GM19372 (cell line): ENCODE data around the gene LAGE3.
A peak's percentile ranks its signal among the peaks of the same experiment; 100 is the strongest.

Experiments
- ATAC-seq: cut with Tn5 transposase; IDR thresholded peaks from one replicate; pipeline ENCODE4 v1.9.1; 2021; ENCODE audit warnings: mild to moderate bottlenecking, low read depth, moderate library complexity; ENCODE audit not compliant: unreplicated experiment

Gene LAGE3

DNA sequence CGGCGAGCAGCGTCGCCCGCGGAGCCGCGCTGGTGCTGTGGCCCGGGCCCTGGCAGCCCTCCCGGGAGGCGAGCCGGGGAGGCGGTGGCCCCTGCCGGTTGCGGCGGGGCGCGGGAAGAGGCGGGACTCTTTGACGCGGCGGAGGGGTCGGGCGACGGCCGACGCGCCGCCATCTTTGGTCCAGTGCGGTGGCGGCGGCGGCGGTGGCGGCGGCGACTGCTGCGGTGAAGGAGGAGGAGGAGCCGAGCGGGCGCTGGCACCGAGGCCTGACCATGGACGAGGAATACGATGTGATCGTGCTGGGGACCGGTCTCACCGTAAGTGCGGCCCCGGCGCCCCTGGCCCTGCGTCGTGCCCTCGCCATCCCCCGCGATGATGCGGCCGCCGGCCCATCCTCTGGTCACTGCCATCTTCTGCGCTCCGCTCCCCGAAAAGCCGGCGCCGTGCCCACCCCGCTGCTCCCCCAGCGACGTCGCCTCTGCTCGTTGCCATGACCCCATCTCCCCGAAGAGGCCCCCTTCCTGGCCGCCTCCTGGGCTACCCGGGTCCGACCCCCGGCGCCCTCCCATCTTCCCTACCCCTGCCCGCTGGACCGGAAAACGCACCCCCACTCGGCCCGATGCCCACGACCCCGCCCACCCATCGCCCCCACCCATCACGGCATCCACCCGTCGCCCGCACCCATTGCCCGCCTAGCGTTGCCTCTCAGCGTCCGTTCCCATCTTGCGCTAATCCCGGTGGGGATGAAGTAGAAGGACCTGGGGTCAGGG, 41.9 kb downstream of the LAGE3 start, which contains the start of gene GDI1:
GDI1 (plus strand) TSS at position 172 of the 770 bp plus-strand sequence; CDS start at position 273, 101 bp downstream.
- peak; percentile 38 for ATAC-seq

DNA sequence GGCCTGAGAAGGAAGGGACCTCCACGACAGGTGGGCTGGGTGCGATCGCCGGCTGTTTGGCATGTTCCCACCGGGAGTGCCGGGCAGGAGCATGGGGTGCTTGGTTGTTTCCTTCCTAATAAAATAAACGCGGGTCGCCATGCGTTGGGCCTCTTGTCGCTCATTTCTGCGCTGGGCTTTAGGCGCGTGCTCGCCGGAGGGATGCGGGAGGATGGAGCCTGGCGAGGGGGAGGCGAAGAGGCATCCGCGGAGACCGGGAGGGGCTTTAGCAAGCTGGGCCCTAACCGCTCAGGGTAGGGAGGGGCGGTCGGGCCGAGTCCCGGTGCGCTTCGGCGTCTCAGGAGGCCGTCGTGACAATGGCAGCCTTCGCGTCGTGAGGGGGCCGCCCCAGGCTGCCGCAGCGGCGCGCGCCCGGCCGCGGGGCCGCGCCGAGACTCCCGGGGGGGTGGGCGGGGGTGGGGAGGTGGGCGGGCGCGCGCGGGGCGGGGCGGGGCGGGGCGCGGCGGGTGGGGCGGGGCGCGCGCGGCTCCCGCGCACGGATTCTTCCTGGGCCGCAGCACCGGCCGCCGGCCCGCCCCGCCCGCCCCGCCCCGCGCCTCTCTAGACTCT, 42.6 kb downstream of the LAGE3 start:
- peak; percentile 56 for ATAC-seq

DNA sequence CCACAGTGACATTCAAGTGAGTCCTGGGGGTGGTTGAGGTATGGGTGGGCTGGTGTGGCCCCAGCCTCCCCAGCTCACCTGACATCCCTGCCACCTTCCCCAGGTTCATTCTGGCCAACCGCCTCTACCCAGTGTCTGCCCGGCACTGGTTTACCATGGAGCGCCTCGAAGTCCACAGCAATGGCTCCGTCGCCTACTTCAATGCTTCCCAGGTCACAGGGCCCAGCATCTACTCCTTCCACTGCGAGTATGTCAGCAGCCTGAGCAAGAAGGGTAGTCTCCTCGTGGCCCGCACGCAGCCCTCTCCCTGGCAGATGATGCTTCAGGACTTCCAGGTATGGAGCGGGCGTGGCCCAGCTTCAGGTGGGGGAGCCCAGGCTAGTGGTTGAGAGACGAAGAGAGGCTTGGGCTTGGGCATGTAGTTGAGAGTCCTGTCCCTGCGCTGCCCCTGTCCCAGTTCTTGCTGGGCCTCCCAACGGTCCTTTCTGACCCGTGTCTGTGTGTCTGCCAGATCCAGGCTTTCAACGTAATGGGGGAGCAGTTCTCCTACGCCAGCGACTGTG, 43.8 kb downstream of the LAGE3 start:
- no peak for ATAC-seq

DNA sequence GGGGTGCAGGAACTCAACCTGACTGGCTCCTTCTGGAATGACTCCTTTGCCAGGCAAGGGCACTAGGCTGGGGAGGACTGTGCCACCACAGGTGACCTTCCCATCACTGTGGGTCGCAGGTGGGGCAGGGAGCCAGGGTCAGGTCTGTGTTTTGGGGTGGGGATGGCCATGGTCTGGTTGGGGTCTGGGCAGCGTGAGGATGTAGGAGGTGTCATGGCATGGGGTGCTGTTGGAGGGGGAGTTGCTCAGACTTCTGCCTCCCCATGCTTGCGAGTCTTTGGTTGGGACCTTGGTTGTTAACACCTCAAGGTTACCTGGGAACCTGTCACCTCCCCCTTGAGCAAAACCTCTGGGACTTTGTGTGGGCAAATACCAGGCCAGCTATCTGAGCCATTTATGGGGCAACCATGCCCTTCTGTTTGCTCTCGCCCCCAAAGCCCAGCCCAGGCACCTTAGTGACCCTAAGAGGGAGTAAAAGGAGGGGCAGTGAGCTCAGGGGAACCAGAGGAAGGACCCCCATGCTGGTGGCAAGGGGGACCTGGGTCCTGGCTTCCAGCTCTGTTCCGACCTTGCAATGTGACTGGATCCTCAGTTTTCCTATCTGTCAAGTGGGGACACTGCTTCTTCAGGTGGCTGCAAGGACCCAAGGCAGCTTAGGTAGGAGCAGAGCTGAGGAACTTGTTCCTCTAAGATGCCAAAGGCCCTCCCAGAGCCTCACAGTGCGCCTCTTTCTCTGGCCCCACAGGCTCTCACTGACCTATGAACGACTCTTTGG, 44.5 kb downstream of the LAGE3 start:
- no peak for ATAC-seq

DNA sequence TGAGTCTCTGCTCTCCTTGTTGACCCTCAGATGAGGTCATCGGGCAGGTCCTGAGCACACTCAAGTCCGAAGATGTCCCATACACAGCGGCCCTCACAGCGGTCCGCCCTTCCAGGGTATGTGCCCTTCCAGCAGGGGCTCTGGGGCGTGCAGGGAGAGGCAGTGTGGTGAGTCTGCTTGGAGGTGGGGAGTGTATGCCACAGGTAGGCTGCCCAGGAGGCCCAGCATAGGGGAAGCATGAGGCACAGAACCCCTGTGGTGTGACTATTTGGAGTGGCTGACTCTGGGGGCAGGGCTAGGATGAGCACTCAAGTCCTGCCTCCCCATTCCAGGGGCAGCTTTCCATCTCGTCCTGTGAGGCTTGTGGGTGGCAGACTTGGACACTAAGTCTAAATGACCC, 45.5 kb downstream of the LAGE3 start:
- ATAC-seq, result no peak

DNA sequence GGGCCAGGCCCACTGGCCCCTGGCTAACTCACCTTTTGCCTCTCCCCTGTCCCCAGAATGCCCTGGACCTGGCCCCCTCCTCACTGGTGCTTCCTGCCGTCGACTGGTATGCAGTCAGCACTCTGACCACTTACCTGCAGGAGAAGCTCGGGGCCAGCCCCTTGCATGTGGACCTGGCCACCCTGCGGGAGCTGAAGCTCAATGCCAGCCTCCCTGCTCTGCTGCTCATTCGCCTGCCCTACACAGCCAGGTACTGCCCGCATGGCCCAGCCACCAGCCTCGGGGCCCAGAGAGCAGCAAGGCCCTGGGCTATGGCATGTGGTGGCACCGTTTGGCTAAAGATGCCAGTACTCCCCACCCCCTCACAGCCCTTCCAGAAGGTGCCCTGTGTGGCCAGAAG, 46.9 kb downstream of the LAGE3 start:
- no peak for ATAC-seq

DNA sequence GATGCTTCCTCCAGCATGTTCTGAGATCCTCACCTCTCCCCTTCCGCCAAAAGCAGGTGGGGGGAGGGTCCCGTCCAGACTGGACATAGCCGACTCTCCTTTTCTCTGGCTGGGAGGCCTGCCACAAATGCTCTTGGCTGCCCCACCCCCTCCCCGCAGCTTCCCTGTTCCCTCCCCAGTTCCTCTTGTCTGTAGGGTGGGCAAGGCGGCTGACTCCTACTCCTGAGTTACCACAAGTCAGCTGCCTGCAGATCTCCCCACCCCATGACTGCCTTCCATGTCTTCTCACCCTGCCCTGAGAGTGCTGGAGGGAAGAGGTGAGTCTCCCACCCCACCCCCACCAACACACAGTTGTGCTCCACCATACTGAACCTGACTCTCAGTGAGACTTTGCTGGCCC, 47.7 kb downstream of the LAGE3 start:
- no peak for ATAC-seq

DNA sequence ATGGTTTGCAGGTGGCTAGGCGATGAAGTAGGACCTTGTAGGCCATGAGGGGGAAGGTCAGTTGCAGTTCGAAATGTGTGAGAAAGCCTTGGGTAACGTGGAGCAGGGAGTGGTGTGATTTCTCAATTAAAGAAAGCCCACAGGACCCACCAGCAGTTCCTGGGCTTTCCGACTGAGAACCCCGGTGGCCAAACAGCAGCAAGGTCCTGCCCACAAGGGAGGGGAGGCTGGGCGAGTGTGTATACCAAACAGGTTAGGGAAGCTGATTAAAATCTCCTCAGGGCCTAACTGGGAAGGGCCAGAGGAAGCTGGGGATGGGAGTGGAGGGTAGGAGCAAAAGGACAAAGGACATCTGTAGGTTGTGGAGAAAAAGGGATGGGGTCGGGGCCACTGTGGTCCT, 48.2 kb downstream of the LAGE3 start:
- no peak for ATAC-seq

DNA sequence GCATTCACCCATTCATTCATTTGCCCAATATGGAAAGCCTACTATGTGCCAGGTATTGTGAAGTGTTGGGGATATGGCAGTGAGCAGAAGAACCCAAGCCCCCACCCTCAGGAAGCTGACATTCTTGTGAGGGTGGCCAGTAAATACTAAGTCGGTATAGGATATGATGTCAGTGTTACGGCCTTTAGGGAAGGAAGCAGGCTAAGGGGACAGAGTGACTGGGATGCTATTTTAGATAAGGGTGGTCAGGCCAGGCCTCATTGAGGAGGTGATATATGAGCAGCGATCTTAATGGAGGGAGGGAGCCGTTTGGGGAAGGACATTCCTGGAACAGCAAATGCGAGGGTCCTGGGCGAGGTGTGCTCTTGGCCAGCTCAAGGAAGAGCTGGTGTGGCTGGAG, 48.6 kb downstream of the LAGE3 start:
- ATAC-seq, result no peak

DNA sequence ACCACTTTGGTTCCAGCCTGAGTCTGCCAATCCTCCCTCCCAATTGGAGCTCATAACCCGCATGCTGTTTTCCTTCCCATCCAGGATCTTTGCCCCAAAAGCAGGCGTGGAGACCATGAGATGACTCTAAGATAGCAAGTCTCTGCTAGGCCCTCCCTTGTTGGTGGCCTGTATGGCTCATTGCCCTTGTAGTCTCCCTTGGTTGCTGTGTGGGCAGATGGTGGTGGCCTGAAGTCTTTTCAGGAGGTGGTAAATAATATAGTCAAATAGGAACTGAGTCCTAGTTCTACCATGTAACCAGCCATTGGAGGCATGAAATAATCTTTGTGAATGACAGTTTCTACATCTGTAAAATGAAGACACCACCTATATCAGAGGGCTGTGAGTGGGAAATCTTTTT, 49.4 kb downstream of the LAGE3 start:
- ATAC-seq, result no peak

DNA sequence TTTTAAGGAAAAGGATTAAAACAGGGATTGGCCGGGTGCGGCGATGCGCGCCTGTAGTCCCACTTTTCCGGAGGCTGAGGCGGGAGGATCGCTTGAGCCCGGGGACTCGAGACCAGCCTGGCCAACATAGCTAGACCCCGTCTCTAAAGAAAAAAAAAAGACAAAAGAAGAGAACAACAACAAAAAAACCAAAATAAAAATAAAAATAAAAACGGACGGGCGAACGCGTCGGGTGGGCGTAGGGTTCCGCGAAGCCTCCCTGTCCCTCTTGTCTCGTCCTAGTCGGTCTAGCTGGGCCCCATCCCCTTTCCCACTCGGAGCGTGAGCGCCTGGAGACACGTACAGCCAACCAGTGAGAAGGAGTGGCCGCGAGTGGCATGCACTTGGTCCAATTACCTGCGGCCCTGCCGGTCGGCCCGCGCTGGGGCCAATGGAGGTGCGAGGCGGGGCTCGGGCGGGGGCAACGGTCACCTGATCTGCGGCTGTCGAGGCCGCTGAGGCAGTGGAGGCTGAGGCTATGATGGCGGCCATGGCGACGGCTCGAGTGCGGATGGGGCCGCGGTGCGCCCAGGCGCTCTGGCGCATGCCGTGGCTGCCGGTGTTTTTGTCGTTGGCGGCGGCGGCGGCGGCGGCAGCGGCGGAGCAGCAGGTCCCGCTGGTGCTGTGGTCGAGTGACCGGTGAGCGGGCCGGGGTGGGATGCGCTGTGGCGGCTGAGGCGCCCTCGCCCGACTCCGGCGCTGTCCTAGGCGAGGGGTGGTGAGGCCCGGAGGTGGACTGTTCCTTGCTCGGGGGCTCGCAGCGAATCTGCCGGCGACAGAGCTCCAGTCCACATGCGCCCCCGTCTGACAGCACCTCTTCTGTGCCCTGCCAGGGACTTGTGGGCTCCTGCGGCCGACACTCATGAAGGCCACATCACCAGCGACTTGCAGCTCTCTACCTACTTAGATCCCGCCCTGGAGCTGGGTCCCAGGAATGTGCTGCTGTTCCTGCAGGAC, 50.6 kb downstream of the LAGE3 start, which contains the start of gene ATP6AP1:
ATP6AP1 (plus strand) TSS at position 502 of the 996 bp plus-strand sequence; CDS start at position 518, 16 bp downstream.
- ATAC-seq, result peak; percentile 98
